NB4 (cell line): ENCODE measurements around the gene GOLGA6L4.
"Not testable (repeated sequence)": the region's sequence is repeated elsewhere in the genome, so short reads cannot be mapped to it uniquely, and the experiment has no call there.

ENCODE experiments used
- POLR2A ChIP-seq: IDR thresholded peaks from 2 replicates; pipeline ENCODE4 v1.6.1; 2011; ENCODE audit warnings: mild to moderate bottlenecking; ENCODE audit not compliant: insufficient read length; ENCODE audit errors: extremely low read depth
- TF ChIP-seq, protein P1 (sequence below): IDR thresholded peaks from one replicate; pipeline ENCODE4 v1.5.1; 2012; ENCODE audit warnings: low read depth, low read length
- TF ChIP-seq, protein P2 (sequence below): IDR thresholded peaks from 2 replicates; pipeline ENCODE4 v1.6.1; 2011; ENCODE audit warnings: low read depth, low read length

DNA sequence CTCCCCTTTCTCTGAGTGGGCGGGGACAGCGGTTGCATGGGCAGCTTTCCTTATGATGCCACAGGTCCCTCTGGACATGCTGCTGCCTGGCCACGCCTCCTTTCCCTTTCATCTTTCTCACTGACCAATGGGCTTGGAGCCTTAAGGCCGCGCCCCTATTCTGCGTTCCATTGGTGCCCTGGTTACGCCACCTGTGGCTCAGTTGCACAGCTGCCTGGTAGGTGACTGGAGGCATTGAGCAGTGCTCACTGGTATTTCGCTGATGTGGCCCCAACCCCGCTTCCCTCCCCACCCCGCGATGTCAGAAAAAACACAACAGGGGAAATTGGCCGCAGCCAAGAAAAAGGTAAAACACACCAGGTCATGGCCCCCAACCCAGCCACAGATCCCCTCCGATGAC lies at the start of gene GOLGA6L4:
- TF ChIP-seq POLR2A = not testable (repeated sequence)
- TF ChIP-seq, protein P1, sequence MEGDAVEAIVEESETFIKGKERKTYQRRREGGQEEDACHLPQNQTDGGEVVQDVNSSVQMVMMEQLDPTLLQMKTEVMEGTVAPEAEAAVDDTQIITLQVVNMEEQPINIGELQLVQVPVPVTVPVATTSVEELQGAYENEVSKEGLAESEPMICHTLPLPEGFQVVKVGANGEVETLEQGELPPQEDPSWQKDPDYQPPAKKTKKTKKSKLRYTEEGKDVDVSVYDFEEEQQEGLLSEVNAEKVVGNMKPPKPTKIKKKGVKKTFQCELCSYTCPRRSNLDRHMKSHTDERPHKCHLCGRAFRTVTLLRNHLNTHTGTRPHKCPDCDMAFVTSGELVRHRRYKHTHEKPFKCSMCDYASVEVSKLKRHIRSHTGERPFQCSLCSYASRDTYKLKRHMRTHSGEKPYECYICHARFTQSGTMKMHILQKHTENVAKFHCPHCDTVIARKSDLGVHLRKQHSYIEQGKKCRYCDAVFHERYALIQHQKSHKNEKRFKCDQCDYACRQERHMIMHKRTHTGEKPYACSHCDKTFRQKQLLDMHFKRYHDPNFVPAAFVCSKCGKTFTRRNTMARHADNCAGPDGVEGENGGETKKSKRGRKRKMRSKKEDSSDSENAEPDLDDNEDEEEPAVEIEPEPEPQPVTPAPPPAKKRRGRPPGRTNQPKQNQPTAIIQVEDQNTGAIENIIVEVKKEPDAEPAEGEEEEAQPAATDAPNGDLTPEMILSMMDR = not testable (repeated sequence)
- TF ChIP-seq, protein P2, sequence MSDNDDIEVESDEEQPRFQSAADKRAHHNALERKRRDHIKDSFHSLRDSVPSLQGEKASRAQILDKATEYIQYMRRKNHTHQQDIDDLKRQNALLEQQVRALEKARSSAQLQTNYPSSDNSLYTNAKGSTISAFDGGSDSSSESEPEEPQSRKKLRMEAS = not testable (repeated sequence)
